A549 (cell line): ENCODE data around the gene MBNL3. TPM values are rescaled to one million over a fixed set of nuclear protein-coding genes. Genes with fewer than 3 reads are reported as not detected.

Experiments
- ATAC-seq, 2 experiments: fragments of 200-7000 bp in 1 of 2; fragments of >200 bp in 1 of 2; cut with Nextera tagmentation in 1 of 2; cut with Tn5 transposase in 1 of 2; 3 replicates each; pipeline versions ENCODE4 v1.8.0 to v1.9.1; 2018 to 2020; ENCODE audit warnings: mild to moderate bottlenecking in 1 of 2, moderate library complexity in 1 of 2
- CTCF ChIA-PET: fragments of 300-600 bp; sonication (Branson Sonifier 250); formaldehyde crosslinking; extraction: SDS; loops from one replicate; lab custom pipeline; 2021; ENCODE audit warnings: antibody characterized with exemption, inconsistent platforms; lab: Yijun Ruan, JAX
- POLR2A ChIA-PET: fragments of 350-600 bp; formaldehyde crosslinking; extraction: SDS; loops from one replicate; lab custom pipeline; 2021; ENCODE audit warnings: antibody characterized with exemption, inconsistent platforms; lab: Yijun Ruan, JAX
- DNase-seq, 2 experiments: peaks; one replicate each; pipeline versions ENCODE4 v3.0.0 to v3.0.0-alpha.2; 2011 to 2016; ENCODE audit warnings: low read depth in 1 of 2, low spot score in 1 of 2
- FAIRE-seq: peaks from 2 replicates; lab custom pipeline; 2011; peaks lifted over from hg19 to GRCh38; lab: Jason Lieb, UNC
- H3K27ac ChIP-seq, 2 experiments: fragments of >200 bp; sonication (Bioruptor Twin); formaldehyde crosslinking; 3 replicates each; pipeline ENCODE4 v1.5.1; 2016 to 2017
- H3K4me1 ChIP-seq: fragments of >200 bp; sonication (Bioruptor Twin); formaldehyde crosslinking; 3 replicates; pipeline ENCODE4 v1.6.1; 2016
- H3K4me2 ChIP-seq: fragments of >200 bp; sonication (Bioruptor Twin); formaldehyde crosslinking; 3 replicates; pipeline ENCODE4 v1.6.1; 2016
- H3K4me3 ChIP-seq: fragments of >200 bp; sonication (Bioruptor Twin); formaldehyde crosslinking; 3 replicates; pipeline ENCODE4 v1.5.1; 2016
- H3K9me3 ChIP-seq: fragments of >200 bp; sonication (Bioruptor Twin); formaldehyde crosslinking; 3 replicates; pipeline ENCODE4 v1.6.1; 2016
- BHLHE40 ChIP-seq: IDR thresholded peaks from 2 replicates; pipeline ENCODE4 v1.6.1; 2012; ENCODE audit warnings: low read depth, low read length, inconsistent platforms
- CBX2 ChIP-seq: fragments of 200-600 bp; sonication (generic); IDR thresholded peaks from 2 replicates; pipeline ENCODE4 v1.6.1; 2016; ENCODE audit warnings: low read depth, mild to moderate bottlenecking, borderline replicate concordance
- CBX8 ChIP-seq: fragments of 200-600 bp; sonication (generic); IDR thresholded peaks from 2 replicates; pipeline ENCODE4 v1.6.1; 2016
- CHD2 ChIP-seq: fragments of 150-350 bp; IDR thresholded peaks from 2 replicates; pipeline ENCODE4 v1.6.1; 2014; ENCODE audit warnings: low read length; ENCODE audit not compliant: partially characterized antibody
- EHMT2 ChIP-seq: fragments of 200-600 bp; sonication (generic); IDR thresholded peaks from 2 replicates; pipeline ENCODE4 v1.6.1; 2016; ENCODE audit warnings: antibody characterized with exemption, low read depth, mild to moderate bottlenecking, moderate library complexity
- FOSB ChIP-seq: fragments of 250-450 bp; sonication (Bioruptor Pico); IDR thresholded peaks from 2 replicates; pipeline ENCODE4 v1.5.0; 2020; ENCODE audit warnings: mild to moderate bottlenecking, moderate library complexity
- FOSL2 ChIP-seq, 2 experiments: fragments of 450-650 bp in 1 of 2; fragments of >200 bp in 1 of 2; sonication (Bioruptor Twin) in 1 of 2; formaldehyde crosslinking; IDR thresholded peaks; 2 replicates each; pipeline versions ENCODE4 v1.5.0 to v1.6.1; 2016 to 2020; ENCODE audit warnings: mild to moderate bottlenecking in 1 of 2, moderate library complexity in 1 of 2
- HEYL ChIP-seq: fragments of 250-450 bp; sonication (Bioruptor Pico); IDR thresholded peaks from 2 replicates; pipeline ENCODE4 v1.8.0; 2021; ENCODE audit warnings: mild to moderate bottlenecking, moderate library complexity
- HOXB13 ChIP-seq: fragments of 250-450 bp; sonication (Bioruptor Pico); IDR thresholded peaks from 2 replicates; pipeline ENCODE4 v1.5.0; 2020; ENCODE audit warnings: low read depth, mild to moderate bottlenecking, moderate library complexity
- HOXB5 ChIP-seq: fragments of 250-450 bp; sonication (Bioruptor Pico); IDR thresholded peaks from 2 replicates; pipeline ENCODE4 v1.5.0; 2020; ENCODE audit warnings: mild to moderate bottlenecking, moderate library complexity
- MAZ ChIP-seq: fragments of 150-350 bp; IDR thresholded peaks from 2 replicates; pipeline ENCODE4 v1.6.1; 2014; ENCODE audit warnings: antibody characterized with exemption, low read depth, low read length, borderline replicate concordance
- NR3C1 ChIP-seq: fragments of >200 bp; sonication (Bioruptor Twin); formaldehyde crosslinking; IDR thresholded peaks from 3 replicates; pipeline ENCODE4 v1.6.1; 2017
- POLR2A ChIP-seq: IDR thresholded peaks from 2 replicates; pipeline ENCODE4 v1.6.1; 2012; ENCODE audit warnings: mild to moderate bottlenecking, low read length
- RARB ChIP-seq: fragments of 250-450 bp; sonication (Bioruptor Pico); IDR thresholded peaks from 2 replicates; pipeline ENCODE4 v1.8.0; 2021; ENCODE audit warnings: mild to moderate bottlenecking, moderate library complexity
- RNF2 ChIP-seq: fragments of 200-600 bp; sonication (generic); IDR thresholded peaks from 2 replicates; pipeline ENCODE4 v1.6.1; 2016; ENCODE audit warnings: low read depth, mild to moderate bottlenecking, antibody characterized with exemption, moderate library complexity, borderline replicate concordance
- SMC3 ChIP-seq: fragments of >200 bp; sonication (Bioruptor Twin); formaldehyde crosslinking; IDR thresholded peaks from 3 replicates; pipeline ENCODE4 v1.6.1; 2018; ENCODE audit warnings: inconsistent platforms
- TP53 ChIP-seq: fragments of 250-450 bp; sonication (Bioruptor Pico); IDR thresholded peaks from 2 replicates; pipeline ENCODE4 v1.5.0; 2021; ENCODE audit warnings: mild to moderate bottlenecking, moderate library complexity
- ZNF302 ChIP-seq: fragments of 250-450 bp; sonication (Bioruptor Pico); IDR thresholded peaks from 2 replicates; pipeline ENCODE4 v1.9.0; 2021; ENCODE audit warnings: inconsistent platforms, mild to moderate bottlenecking, moderate library complexity
- WGBS: methylation state at CpG from one replicate; pipeline ENCODE4 v1.1.6; 2017; ENCODE audit errors: missing lambda C conversion rate; 5-methylcytosine and 5-hydroxymethylcytosine counted together
- polyA plus RNA-seq, 4 experiments: library from polyadenylated mRNA; depleted of rRNA in 3 of 4; stranded (reverse); fragments of >200 nt; fragmentation: RNase III in 1 of 4; extraction: RNeasy Plus Mini Kit Qiagen cat#74134 plus additional on column Dnase treatment in 1 of 4; gene quantifications; 2 replicates in 3 of 4; 3 replicates in 1 of 4; pipeline ENCODE4 v1.2.3, GENCODE V29; 2011 to 2017
- TF ChIP-seq, protein P1 (sequence below): fragments of 200-600 bp; sonication (generic); IDR thresholded peaks from 2 replicates; pipeline ENCODE4 v1.6.1; 2016; ENCODE audit warnings: antibody characterized with exemption, mild to moderate bottlenecking, moderate library complexity
- TF ChIP-seq, protein P2 (sequence below): fragments of 150-350 bp; IDR thresholded peaks from 2 replicates; pipeline ENCODE4 v1.6.1; 2014; ENCODE audit warnings: low read depth, mild to moderate bottlenecking, low read length
- TF ChIP-seq, protein P3 (sequence below): fragments of 250-450 bp; sonication (Bioruptor Pico); IDR thresholded peaks from 2 replicates; pipeline ENCODE4 v1.5.0; 2021; ENCODE audit warnings: mild to moderate bottlenecking, moderate library complexity, borderline replicate concordance
- TF ChIP-seq, protein P4 (sequence below): fragments of >200 bp; sonication (Bioruptor Twin); formaldehyde crosslinking; IDR thresholded peaks from 3 replicates; pipeline ENCODE4 v1.6.1; 2016

Gene MBNL3
- polyA plus RNA-seq, 2 of the 4 experiments (the other 2 are of a cell fraction): not detected

DNA sequence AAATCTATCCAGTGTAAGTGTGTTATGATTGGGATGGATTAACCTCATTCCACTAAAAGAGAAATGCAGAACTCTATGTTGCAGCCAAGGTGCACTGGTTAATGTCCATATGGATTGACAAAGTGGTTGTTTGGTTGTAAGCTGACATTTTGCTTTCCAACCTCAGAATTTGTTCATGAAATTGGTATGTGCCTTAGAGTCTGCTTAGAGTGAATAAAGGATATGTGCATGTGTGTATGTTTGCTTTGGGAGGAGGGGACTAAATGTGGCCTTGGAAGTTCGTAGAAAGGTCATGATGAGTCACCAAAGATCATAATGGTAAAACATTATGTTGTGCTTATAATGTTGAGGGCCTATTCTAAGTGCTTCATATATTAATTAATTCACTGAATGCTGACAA is 44.1 kb upstream of the MBNL3 start:
- WGBS: 12% methylated on average over 1 of the region's 1 CpG
- Histone ChIP-seq H3K27ac (no peak overlapping the region), H3K9me3 (no peaks in the 10 kb centered on the region), H3K4me2 (no peak overlapping the region), H3K4me1 (no peaks in the 10 kb centered on the region), H3K4me3 (no peak overlapping the region)
- ATAC-seq (no peak), DNase-seq (no peak), FAIRE-seq (no peak)
- ChIA-PET CTCF (no interaction called here), POLR2A (no interaction called here)
- TF ChIP-seq FOSL2 (IDR thresholded peaks at IDR 0.05): no peak
- TF ChIP-seq FOSL2 (CRISPR knock-in tag; IDR thresholded peaks at IDR 0.05): 0 out of 2 replicates have a peak, but pooled peaks have one; percentile 12
- no peak for TF ChIP-seq ZNF302 (CRISPR knock-in tag)
- TF ChIP-seq NR3C1: no peak
- no peak for TF ChIP-seq BHLHE40

DNA sequence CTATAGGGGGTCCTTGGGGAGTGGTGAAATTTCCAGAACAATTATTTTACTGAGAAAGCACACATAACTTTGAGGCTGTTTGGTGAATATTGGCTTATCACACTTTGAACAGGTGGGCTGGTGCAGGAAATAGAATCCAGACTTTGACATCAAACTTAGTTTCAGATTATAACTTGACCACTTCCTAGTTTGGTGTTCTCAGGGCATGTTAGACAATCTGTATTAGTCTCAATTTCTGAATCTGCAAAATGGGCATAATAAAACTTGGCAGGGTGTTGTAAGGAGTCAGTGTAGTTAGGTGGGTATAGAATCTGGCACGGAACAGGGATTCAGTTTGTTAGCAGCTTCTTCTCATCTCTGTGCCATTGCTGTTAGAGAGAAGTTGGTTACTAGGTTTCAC is 43.3 kb upstream of the MBNL3 start:
- CTCF ChIA-PET: no interaction called here
- FAIRE-seq: no peak
- no peak overlapping the region for H3K4me3 ChIP-seq
- H3K9me3 ChIP-seq: no peaks in the 10 kb centered on the region
- WGBS: 0% methylated on average over 1 of the region's 1 CpG
- DNase-seq: no peak
- no peak overlapping the region for H3K27ac ChIP-seq
- no peak for TF ChIP-seq EHMT2
- no peak for TF ChIP-seq MAZ
- TF ChIP-seq CHD2: no peak
- TF ChIP-seq FOSL2 (IDR thresholded peaks at IDR 0.05): no peak
- TF ChIP-seq FOSL2 (CRISPR knock-in tag; IDR thresholded peaks at IDR 0.05): no peak
- TF ChIP-seq POLR2A: no peak
- TF ChIP-seq, protein P1, sequence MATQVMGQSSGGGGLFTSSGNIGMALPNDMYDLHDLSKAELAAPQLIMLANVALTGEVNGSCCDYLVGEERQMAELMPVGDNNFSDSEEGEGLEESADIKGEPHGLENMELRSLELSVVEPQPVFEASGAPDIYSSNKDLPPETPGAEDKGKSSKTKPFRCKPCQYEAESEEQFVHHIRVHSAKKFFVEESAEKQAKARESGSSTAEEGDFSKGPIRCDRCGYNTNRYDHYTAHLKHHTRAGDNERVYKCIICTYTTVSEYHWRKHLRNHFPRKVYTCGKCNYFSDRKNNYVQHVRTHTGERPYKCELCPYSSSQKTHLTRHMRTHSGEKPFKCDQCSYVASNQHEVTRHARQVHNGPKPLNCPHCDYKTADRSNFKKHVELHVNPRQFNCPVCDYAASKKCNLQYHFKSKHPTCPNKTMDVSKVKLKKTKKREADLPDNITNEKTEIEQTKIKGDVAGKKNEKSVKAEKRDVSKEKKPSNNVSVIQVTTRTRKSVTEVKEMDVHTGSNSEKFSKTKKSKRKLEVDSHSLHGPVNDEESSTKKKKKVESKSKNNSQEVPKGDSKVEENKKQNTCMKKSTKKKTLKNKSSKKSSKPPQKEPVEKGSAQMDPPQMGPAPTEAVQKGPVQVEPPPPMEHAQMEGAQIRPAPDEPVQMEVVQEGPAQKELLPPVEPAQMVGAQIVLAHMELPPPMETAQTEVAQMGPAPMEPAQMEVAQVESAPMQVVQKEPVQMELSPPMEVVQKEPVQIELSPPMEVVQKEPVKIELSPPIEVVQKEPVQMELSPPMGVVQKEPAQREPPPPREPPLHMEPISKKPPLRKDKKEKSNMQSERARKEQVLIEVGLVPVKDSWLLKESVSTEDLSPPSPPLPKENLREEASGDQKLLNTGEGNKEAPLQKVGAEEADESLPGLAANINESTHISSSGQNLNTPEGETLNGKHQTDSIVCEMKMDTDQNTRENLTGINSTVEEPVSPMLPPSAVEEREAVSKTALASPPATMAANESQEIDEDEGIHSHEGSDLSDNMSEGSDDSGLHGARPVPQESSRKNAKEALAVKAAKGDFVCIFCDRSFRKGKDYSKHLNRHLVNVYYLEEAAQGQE: no peak
- TF ChIP-seq, protein P2, sequence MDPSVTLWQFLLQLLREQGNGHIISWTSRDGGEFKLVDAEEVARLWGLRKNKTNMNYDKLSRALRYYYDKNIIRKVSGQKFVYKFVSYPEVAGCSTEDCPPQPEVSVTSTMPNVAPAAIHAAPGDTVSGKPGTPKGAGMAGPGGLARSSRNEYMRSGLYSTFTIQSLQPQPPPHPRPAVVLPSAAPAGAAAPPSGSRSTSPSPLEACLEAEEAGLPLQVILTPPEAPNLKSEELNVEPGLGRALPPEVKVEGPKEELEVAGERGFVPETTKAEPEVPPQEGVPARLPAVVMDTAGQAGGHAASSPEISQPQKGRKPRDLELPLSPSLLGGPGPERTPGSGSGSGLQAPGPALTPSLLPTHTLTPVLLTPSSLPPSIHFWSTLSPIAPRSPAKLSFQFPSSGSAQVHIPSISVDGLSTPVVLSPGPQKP: no peak
- TF ChIP-seq TP53 (CRISPR knock-in tag): no peak
- TF ChIP-seq HEYL (CRISPR knock-in tag): no peak
- no peak for TF ChIP-seq SMC3
- no peak for TF ChIP-seq CBX8
- TF ChIP-seq, protein P3, sequence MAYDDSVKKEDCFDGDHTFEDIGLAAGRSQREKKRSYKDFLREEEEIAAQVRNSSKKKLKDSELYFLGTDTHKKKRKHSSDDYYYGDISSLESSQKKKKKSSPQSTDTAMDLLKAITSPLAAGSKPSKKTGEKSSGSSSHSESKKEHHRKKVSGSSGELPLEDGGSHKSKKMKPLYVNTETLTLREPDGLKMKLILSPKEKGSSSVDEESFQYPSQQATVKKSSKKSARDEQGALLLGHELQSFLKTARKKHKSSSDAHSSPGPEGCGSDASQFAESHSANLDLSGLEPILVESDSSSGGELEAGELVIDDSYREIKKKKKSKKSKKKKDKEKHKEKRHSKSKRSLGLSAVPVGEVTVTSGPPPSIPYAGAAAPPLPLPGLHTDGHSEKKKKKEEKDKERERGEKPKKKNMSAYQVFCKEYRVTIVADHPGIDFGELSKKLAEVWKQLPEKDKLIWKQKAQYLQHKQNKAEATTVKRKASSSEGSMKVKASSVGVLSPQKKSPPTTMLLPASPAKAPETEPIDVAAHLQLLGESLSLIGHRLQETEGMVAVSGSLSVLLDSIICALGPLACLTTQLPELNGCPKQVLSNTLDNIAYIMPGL (CRISPR knock-in tag): no peak
- TF ChIP-seq FOSB (CRISPR knock-in tag): no peak
- TF ChIP-seq HOXB13: no peak
- no peak for TF ChIP-seq CBX2
- no peak for TF ChIP-seq HOXB5
- no peak for TF ChIP-seq RARB (CRISPR knock-in tag)
- no peak for TF ChIP-seq BHLHE40
- TF ChIP-seq RNF2: no peak
- TF ChIP-seq, protein P4, sequence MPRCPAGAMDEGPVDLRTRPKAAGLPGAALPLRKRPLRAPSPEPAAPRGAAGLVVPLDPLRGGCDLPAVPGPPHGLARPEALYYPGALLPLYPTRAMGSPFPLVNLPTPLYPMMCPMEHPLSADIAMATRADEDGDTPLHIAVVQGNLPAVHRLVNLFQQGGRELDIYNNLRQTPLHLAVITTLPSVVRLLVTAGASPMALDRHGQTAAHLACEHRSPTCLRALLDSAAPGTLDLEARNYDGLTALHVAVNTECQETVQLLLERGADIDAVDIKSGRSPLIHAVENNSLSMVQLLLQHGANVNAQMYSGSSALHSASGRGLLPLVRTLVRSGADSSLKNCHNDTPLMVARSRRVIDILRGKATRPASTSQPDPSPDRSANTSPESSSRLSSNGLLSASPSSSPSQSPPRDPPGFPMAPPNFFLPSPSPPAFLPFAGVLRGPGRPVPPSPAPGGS: no peak
- no peaks in the 10 kb centered on the region for H3K4me1 ChIP-seq
- POLR2A ChIA-PET: no interaction called here
- ATAC-seq: no peak
- H3K4me2 ChIP-seq: no peak overlapping the region
